CD14-positive monocyte (primary cell): ENCODE results near the gene ZMYND10. TPM values are rescaled to one million over a fixed set of nuclear protein-coding genes. Genes with fewer than 3 reads are reported as not detected.

Source experiments
- DNase-seq, 3 donors: peaks; one replicate each; pipeline ENCODE4 v3.0.0-alpha.2; 2011 to 2022
- H2AFZ ChIP-seq: 2 replicates; pipeline ENCODE4 v1.6.0; 2012; ENCODE audit warnings: mild to moderate bottlenecking, low read depth, low read length, inconsistent platforms; ENCODE audit not compliant: insufficient read depth, poor library complexity, severe bottlenecking
- H3K27ac ChIP-seq, 2 donors: 1 replicate in 1 of 2; 2 replicates in 1 of 2; pipeline ENCODE4 v1.5.1; 2012 to 2013; ENCODE audit warnings: low read length in 2 of 2, control low read depth in 1 of 2, inconsistent platforms in 1 of 2, low read depth in 1 of 2, mild to moderate bottlenecking in 1 of 2
- H3K27me3 ChIP-seq, 2 donors: one replicate each; pipeline versions ENCODE4 v1.6.0 to v1.6.1; 2011 to 2013; ENCODE audit warnings: low read length in 2 of 2; ENCODE audit not compliant: control insufficient read depth in 2 of 2, insufficient read depth in 2 of 2
- H3K36me3 ChIP-seq, 2 donors: replicated peaks in 1 of 2; 1 replicate in 1 of 2; 2 replicates in 1 of 2; pipeline versions ENCODE4 v1.5.1 to v1.6.1; 2012 to 2013; ENCODE audit warnings: low read length in 2 of 2, control low read depth in 1 of 2, inconsistent platforms in 1 of 2, mild to moderate bottlenecking in 1 of 2; ENCODE audit not compliant: insufficient read depth in 2 of 2, control insufficient read depth in 1 of 2
- H3K4me1 ChIP-seq, 2 donors: 1 replicate in 1 of 2; 2 replicates in 1 of 2; pipeline versions ENCODE4 v1.5.1 to v1.6.1; 2012 to 2013; ENCODE audit warnings: low read length in 2 of 2, control low read depth in 1 of 2, inconsistent platforms in 1 of 2, mild to moderate bottlenecking in 1 of 2, moderate library complexity in 1 of 2; ENCODE audit not compliant: insufficient read depth in 2 of 2, control insufficient read depth in 1 of 2
- H3K4me2 ChIP-seq: replicated peaks from 2 replicates; pipeline ENCODE3; 2012; ENCODE audit warnings: low read length, moderate library complexity, mild to moderate bottlenecking; ENCODE audit not compliant: poor library complexity, severe bottlenecking; ENCODE audit errors: extremely low read depth
- H3K4me3 ChIP-seq, 3 experiments: fragments of 200-600 bp in 1 of 3; sonication (generic) in 1 of 3; replicated peaks in 1 of 3; 1 replicate in 2 of 3; 2 replicates in 1 of 3; pipeline ENCODE4 v1.5.1; 2011 to 2013; ENCODE audit warnings: low read length in 3 of 3, mild to moderate bottlenecking in 3 of 3, control low read depth in 2 of 3, low read depth in 2 of 3, inconsistent platforms in 1 of 3, moderate library complexity in 1 of 3
- H3K79me2 ChIP-seq: 2 replicates; pipeline ENCODE4 v1.6.0; 2012; ENCODE audit warnings: mild to moderate bottlenecking, control low read depth, inconsistent platforms, low read length, moderate library complexity; ENCODE audit not compliant: insufficient read depth
- H3K9ac ChIP-seq: 2 replicates; pipeline ENCODE4 v1.6.0; 2017; ENCODE audit warnings: low read length, mild to moderate bottlenecking; ENCODE audit not compliant: insufficient read depth, poor library complexity, severe bottlenecking
- H3K9me3 ChIP-seq, 2 donors: replicated peaks in 1 of 2; 1 replicate in 1 of 2; 2 replicates in 1 of 2; pipeline versions ENCODE4 v1.5.1 to v1.6.1; 2012 to 2013; ENCODE audit warnings: low read length in 2 of 2, control low read depth in 1 of 2; ENCODE audit not compliant: control insufficient read depth in 1 of 2, insufficient read depth in 1 of 2
- H4K20me1 ChIP-seq: 2 replicates; pipeline ENCODE4 v1.6.0; 2012; ENCODE audit warnings: mild to moderate bottlenecking, low read length, control low read depth, moderate library complexity; ENCODE audit not compliant: insufficient read depth
- H3K27ac Mint-ChIP-seq, 7 donors: one replicate each; pipeline ENCODE4 v1.8.0; 2020; ENCODE audit warnings: mild to moderate bottlenecking in 7 of 7, mixed read lengths in 7 of 7, moderate library complexity in 6 of 7, inconsistent platforms in 2 of 7
- H3K27me3 Mint-ChIP-seq, 3 donors: one replicate each; pipeline ENCODE4 v1.8.0; 2021 to 2022; ENCODE audit warnings: low read depth in 3 of 3, mild to moderate bottlenecking in 3 of 3, mixed read lengths in 3 of 3, moderate library complexity in 3 of 3, inconsistent platforms in 1 of 3
- H3K36me3 Mint-ChIP-seq, 2 donors: one replicate each; pipeline ENCODE4 v1.8.0; 2020; ENCODE audit warnings: mixed read lengths in 2 of 2, inconsistent platforms in 1 of 2, mild to moderate bottlenecking in 1 of 2
- H3K4me1 Mint-ChIP-seq: one replicate; pipeline ENCODE4 v1.8.0; 2020; ENCODE audit warnings: mild to moderate bottlenecking, mixed read lengths
- H3K4me3 Mint-ChIP-seq, 2 donors: one replicate each; pipeline ENCODE4 v1.8.0; 2020; ENCODE audit warnings: mild to moderate bottlenecking in 2 of 2, mixed read lengths in 2 of 2, moderate library complexity in 1 of 2
- H3K9me3 Mint-ChIP-seq, 7 donors: one replicate each; pipeline ENCODE4 v1.8.0; 2020 to 2022; ENCODE audit warnings: mixed read lengths in 7 of 7, mild to moderate bottlenecking in 6 of 7, moderate library complexity in 6 of 7, inconsistent platforms in 2 of 7
- WGBS: methylation state at CpG from one replicate; pipeline ENCODE4 v1.1.5; 2013; ENCODE audit warnings: missing lambda C conversion rate; ENCODE audit not compliant: insufficient coverage; 5-methylcytosine and 5-hydroxymethylcytosine counted together
- intact Hi-C, 2 donors: fragments of 100-400 bp; cut with micrococcal nuclease; formaldehyde crosslinking; loops; one replicate each; pipeline versions ENCODE4 v1.15.0 to v1.15.1; 2023
- polyA plus RNA-seq, 3 donors: library from polyadenylated mRNA; depleted of rRNA in 1 of 3; unstranded in 2 of 3; stranded (reverse) in 1 of 3; fragments of 300-500 nt in 2 of 3; fragments of >200 nt in 1 of 3; fragmentation: Illumina TruSeq in 2 of 3; gene quantifications; 1 replicate in 2 of 3; 2 replicates in 1 of 3; pipeline ENCODE4 v1.2.3, GENCODE V29; 2012 to 2021
- TF ChIP-seq, protein P1 (sequence below): fragments of 200-600 bp; IDR thresholded peaks from one replicate; pipeline ENCODE4 v1.8.0; 2022; ENCODE audit warnings: antibody characterized with exemption, mild to moderate bottlenecking

Gene ZMYND10
- polyA plus RNA-seq, 3 donors, result 0.12 to 1.7 (median 0.19) TPM

DNA sequence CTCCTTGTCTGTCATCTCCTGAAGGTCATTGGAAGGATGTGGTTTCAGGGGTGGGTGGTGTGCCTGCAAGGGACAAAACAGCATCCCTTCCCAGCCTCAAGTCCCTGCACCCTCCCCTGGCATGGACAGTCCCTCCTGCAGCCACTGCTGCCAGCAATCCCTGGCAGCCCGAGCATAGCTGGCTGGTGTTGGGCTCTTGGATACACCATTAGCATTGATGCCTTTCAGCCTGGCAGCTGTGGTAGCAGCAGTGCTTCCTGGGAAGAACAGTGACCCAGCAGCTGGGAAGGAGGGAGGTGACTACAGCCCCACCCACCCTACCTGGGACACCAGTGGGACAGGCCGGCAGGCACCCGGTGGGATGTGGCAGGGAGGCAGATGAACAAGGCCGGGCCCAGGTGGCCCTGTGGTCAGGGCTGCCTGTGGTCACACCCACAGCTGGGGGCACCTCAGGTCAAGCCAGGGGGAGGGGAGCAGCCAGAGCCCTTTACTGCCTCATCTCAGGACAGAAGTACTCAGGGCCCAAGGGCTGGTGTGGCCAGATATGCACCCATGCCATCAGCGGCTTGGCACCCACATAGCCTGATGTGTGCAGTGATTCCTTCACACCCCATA lies 46.7 kb upstream of the ZMYND10 start:
- H3K4me3 Mint-ChIP-seq, result no peak overlapping the region
- Histone ChIP-seq H3K79me2 (no peaks in the 10 kb centered on the region), H3K27me3 (no peaks in the 10 kb centered on the region), H3K36me3 (no peaks in the 10 kb centered on the region), H3K4me2 (no peak overlapping the region), H3K4me3 (no peak overlapping the region), H3K9me3 (no peaks in the 10 kb centered on the region), H2AFZ (no peak overlapping the region), H3K4me1 (peaks cover 12 to 13% of the 10 kb centered on the region in 2 donors), H3K9ac (no peak overlapping the region), H4K20me1 (no peaks in the 10 kb centered on the region), H3K27ac (no peak overlapping the region)
- peaks cover 1 to 7% (median 2%) of the 10 kb centered on the region in 3 donors for H3K27me3 Mint-ChIP-seq
- peaks cover 14% of the 10 kb centered on the region for H3K4me1 Mint-ChIP-seq
- H3K36me3 Mint-ChIP-seq, result no peaks in the 10 kb centered on the region
- TF ChIP-seq, protein P1, sequence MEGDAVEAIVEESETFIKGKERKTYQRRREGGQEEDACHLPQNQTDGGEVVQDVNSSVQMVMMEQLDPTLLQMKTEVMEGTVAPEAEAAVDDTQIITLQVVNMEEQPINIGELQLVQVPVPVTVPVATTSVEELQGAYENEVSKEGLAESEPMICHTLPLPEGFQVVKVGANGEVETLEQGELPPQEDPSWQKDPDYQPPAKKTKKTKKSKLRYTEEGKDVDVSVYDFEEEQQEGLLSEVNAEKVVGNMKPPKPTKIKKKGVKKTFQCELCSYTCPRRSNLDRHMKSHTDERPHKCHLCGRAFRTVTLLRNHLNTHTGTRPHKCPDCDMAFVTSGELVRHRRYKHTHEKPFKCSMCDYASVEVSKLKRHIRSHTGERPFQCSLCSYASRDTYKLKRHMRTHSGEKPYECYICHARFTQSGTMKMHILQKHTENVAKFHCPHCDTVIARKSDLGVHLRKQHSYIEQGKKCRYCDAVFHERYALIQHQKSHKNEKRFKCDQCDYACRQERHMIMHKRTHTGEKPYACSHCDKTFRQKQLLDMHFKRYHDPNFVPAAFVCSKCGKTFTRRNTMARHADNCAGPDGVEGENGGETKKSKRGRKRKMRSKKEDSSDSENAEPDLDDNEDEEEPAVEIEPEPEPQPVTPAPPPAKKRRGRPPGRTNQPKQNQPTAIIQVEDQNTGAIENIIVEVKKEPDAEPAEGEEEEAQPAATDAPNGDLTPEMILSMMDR, result no peak
- H3K27ac Mint-ChIP-seq, result peak overlapping the region in 2 of 7 donors; percentile 46 to 74
- no peak for DNase-seq
- H3K9me3 Mint-ChIP-seq, result no peaks in the 10 kb centered on the region
- WGBS, result 60% methylated on average over 4 of the region's 5 CpGs
- intact Hi-C loops, result no loop called here

DNA sequence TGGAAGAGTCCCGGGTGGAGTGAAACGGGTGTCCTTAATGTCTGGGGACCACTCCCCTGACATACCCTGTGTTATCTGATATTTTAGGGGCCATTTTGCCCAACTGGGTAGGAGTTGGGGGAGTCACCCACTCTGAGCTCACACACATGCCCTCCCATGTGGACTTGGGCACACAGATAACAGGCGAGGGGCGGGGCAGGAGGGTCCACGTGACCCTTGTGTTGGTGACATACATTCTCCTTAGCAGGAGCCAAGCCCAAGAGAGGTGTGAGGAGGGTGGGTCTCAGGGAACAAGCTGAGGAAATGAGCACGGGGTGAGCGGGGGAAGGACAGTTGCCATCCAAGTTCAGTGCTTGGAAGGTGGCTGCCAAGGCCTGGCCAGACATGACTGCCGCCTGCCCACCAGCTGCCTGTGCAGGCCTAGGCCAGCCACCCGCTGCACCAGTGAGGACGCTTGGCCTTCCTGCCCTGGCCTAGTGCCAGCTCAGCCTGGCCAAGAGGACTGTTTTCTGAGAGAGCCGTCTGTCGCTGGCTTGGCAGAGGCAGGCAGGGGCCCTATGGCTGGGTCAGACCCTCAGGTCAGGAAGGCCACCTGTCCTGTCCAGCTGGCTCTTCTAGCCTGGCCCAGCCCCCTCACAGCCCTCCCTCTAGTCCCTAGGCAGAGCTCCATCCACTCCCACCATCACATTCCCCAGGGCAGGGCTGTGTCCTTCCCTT lies 45.1 kb upstream of the ZMYND10 start:
- Histone ChIP-seq H4K20me1 (no peaks in the 10 kb centered on the region), H3K4me2 (no peak overlapping the region), H3K4me1 (peaks cover 9% of the 10 kb centered on the region in 2 donors), H3K4me3 (no peak overlapping the region), H3K27me3 (no peaks in the 10 kb centered on the region), H3K9ac (no peak overlapping the region), H2AFZ (no peak overlapping the region), H3K79me2 (no peaks in the 10 kb centered on the region), H3K9me3 (no peaks in the 10 kb centered on the region), H3K27ac (no peak overlapping the region), H3K36me3 (no peaks in the 10 kb centered on the region)
- Mint-ChIP-seq H3K4me1 (peaks cover 7% of the 10 kb centered on the region), H3K4me3 (no peak overlapping the region), H3K9me3 (no peaks in the 10 kb centered on the region), H3K36me3 (no peaks in the 10 kb centered on the region), H3K27ac (peak overlapping the region in 1 of 7 donors; percentile 49), H3K27me3 (peaks cover 1 to 5% (median 2%) of the 10 kb centered on the region in 3 donors)
- DNase-seq, result no peak
- intact Hi-C loops, result no loop called here
- WGBS, result 89% methylated on average over 7 of the region's 12 CpGs
- TF ChIP-seq, protein P1, result no peak
